Keratinocyte (primary cell): Measurements from ENCODE around the gene SMPD3.

Experiments used
- CTCF ChIP-seq, 3 experiments: IDR thresholded peaks in 1 of 3; conservative IDR thresholded peaks in 1 of 3; optimal IDR thresholded peaks in 1 of 3; 2 replicates in 2 of 3; 3 replicates in 1 of 3; pipeline versions ENCODE3 to v1.5.1; 2011; ENCODE audit warnings: low read length in 3 of 3, mild to moderate bottlenecking in 3 of 3, moderate library complexity in 2 of 3, control low read depth in 1 of 3, inconsistent platforms in 1 of 3; ENCODE audit not compliant: insufficient read depth in 2 of 3; ENCODE audit errors: extremely low read depth in 1 of 3
- EZH2 ChIP-seq: IDR thresholded peaks from one replicate; pipeline ENCODE4 v1.6.1; 2012; ENCODE audit warnings: inconsistent platforms, mild to moderate bottlenecking, low read length, moderate library complexity

GRCh38 chr16:68406458-68407152 lies 41.7 kb downstream of the SMPD3 start:
- TF ChIP-seq CTCF (optimal IDR thresholded peaks at IDR 0.05 in 1 of 3, IDR thresholded peaks at IDR 0.05 in 1 of 3, conservative IDR thresholded peaks at IDR 0.05 in 1 of 3; ENCODE audit: extremely low read depth in 1 of 3, insufficient read depth in 2 of 3, low read length in 3 of 3) (no peak), EZH2 (no peak)
